A673 (cell line): ENCODE data around the gene DCC. TPM values are rescaled to one million over a fixed set of nuclear protein-coding genes. Genes with fewer than 3 reads are reported as not detected.

Experiments
- BruUV-seq: library from RNA; stranded (reverse); fragments of 400-500 nt; replicated peaks from 2 replicates; lab custom pipeline; 2021; lab: Mats Ljungman, UMichigan
- CTCF ChIA-PET: fragments of 300-600 bp; sonication (Branson Sonifier 250); formaldehyde crosslinking; loops from one replicate; lab custom pipeline; 2022; ENCODE audit warnings: antibody characterized with exemption; lab: Charles Lee
- POLR2A ChIA-PET: fragments of 300-600 bp; sonication (Branson Sonifier 250); formaldehyde crosslinking; loops from one replicate; lab custom pipeline; 2022; ENCODE audit warnings: antibody characterized with exemption; ENCODE audit not compliant: low non-redundant PET; lab: Charles Lee
- DNase-seq: peaks from one replicate; pipeline ENCODE4 v3.0.0-alpha.2; 2015; ENCODE audit warnings: low spot score
- H3K27ac ChIP-seq: fragments of 200-600 bp; sonication (generic); 2 replicates; pipeline ENCODE4 v1.5.1; 2016; ENCODE audit warnings: mixed run types, low read depth, mild to moderate bottlenecking, mixed read lengths, antibody characterized with exemption, low read length; ENCODE audit not compliant: poor library complexity, severe bottlenecking
- H3K27me3 ChIP-seq: fragments of 200-600 bp; sonication (generic); replicated peaks from 2 replicates; pipeline ENCODE4 v1.6.1; 2017; ENCODE audit warnings: mixed run types, low read depth, mild to moderate bottlenecking, mixed read lengths, antibody characterized with exemption, low read length; ENCODE audit not compliant: insufficient read depth, poor library complexity
- H3K36me3 ChIP-seq: fragments of 200-600 bp; sonication (generic); 2 replicates; pipeline ENCODE4 v1.6.1; 2016; ENCODE audit warnings: mixed run types, mild to moderate bottlenecking, mixed read lengths, antibody characterized with exemption, low read length; ENCODE audit not compliant: insufficient read depth, poor library complexity, severe bottlenecking
- H3K4me1 ChIP-seq: fragments of 200-600 bp; sonication (generic); 2 replicates; pipeline ENCODE4 v1.6.1; 2017; ENCODE audit warnings: mixed run types, mild to moderate bottlenecking, mixed read lengths, antibody characterized with exemption, low read length; ENCODE audit not compliant: insufficient read depth, poor library complexity, severe bottlenecking
- H3K4me3 ChIP-seq: fragments of 200-600 bp; sonication (generic); 2 replicates; pipeline ENCODE4 v1.5.1; 2016; ENCODE audit warnings: low read depth, mixed run types, mild to moderate bottlenecking, mixed read lengths, low read length; ENCODE audit not compliant: poor library complexity, severe bottlenecking
- H3K9me3 ChIP-seq: fragments of 200-600 bp; sonication (generic); 2 replicates; pipeline ENCODE4 v1.6.1; 2016; ENCODE audit warnings: mixed run types, low read depth, mild to moderate bottlenecking, mixed read lengths, antibody characterized with exemption, low read length; ENCODE audit not compliant: poor library complexity, severe bottlenecking
- CTCF ChIP-seq: fragments of 300-800, 200-600 bp; sonication (generic); conservative IDR thresholded peaks from 2 replicates; pipeline ENCODE4 v1.5.1; 2017; ENCODE audit warnings: low read depth, mild to moderate bottlenecking, antibody characterized with exemption, low read length, moderate library complexity, mixed read lengths
- EZH2 ChIP-seq: fragments of 200-600 bp; sonication (generic); IDR thresholded peaks from 2 replicates; pipeline ENCODE4 v1.6.1; 2017; ENCODE audit warnings: borderline replicate concordance, low read depth, mild to moderate bottlenecking, mixed read lengths, antibody characterized with exemption, low read length; ENCODE audit not compliant: poor library complexity, severe bottlenecking
- intact Hi-C: fragments of 100-400 bp; cut with micrococcal nuclease; formaldehyde crosslinking; loops from one replicate; pipeline ENCODE4 v1.10.0; 2022; ENCODE audit not compliant: unreplicated experiment
- total RNA-seq: library from RNA; stranded (reverse); gene quantifications from 2 replicates; pipeline ENCODE4 v1.2.3, GENCODE V29; 2021

DCC gene
- total RNA-seq, 1 experiment from 2014 or later: 93.0 TPM

- Histone ChIP-seq H3K4me3 (no peak overlapping the region), H3K27me3 (no peaks in the 10 kb centered on the region), H3K4me1 (peaks cover 4% of the 10 kb centered on the region), H3K36me3 (no peaks in the 10 kb centered on the region), H3K9me3 (no peaks in the 10 kb centered on the region), H3K27ac (no peak overlapping the region)
- BruUV-seq: no TSS peak
- intact Hi-C loops: no loop called here
- TF ChIP-seq EZH2: no peak
- TF ChIP-seq CTCF: no peak
- POLR2A ChIA-PET: no interaction called here
- no peak for DNase-seq
- CTCF ChIA-PET: no interaction called here
These were observed 605.6 kb downstream of the DCC start for GRCh38 chr18:52945552-52945951.

- H3K4me1 ChIP-seq: peaks cover 4% of the 10 kb centered on the region
- no peak overlapping the region for H3K27ac ChIP-seq
- no peak for DNase-seq
- H3K9me3 ChIP-seq: no peaks in the 10 kb centered on the region
- ChIA-PET CTCF (no interaction called here), POLR2A (interaction anchor here (0.6 kb wide), 1 partner anchor 48 kb away, joined by 3 read pairs; no protein-coding TSS in a partner anchor)
- TF ChIP-seq CTCF (no peak), EZH2 (no peak)
- no TSS peak for BruUV-seq
- H3K4me3 ChIP-seq: no peak overlapping the region
- no peaks in the 10 kb centered on the region for H3K27me3 ChIP-seq
- H3K36me3 ChIP-seq: no peaks in the 10 kb centered on the region
- intact Hi-C loops: no loop called here
These were observed 609.0 kb downstream of the DCC start for GRCh38 chr18:52948868-52949444.

- ChIA-PET CTCF (no interaction called here), POLR2A (no interaction called here)
- no TSS peak for BruUV-seq
- intact Hi-C loops: no loop called here
- TF ChIP-seq CTCF: no peak
- TF ChIP-seq EZH2: no peak
- Histone ChIP-seq H3K36me3 (no peaks in the 10 kb centered on the region), H3K4me3 (no peak overlapping the region), H3K27me3 (no peaks in the 10 kb centered on the region), H3K4me1 (peaks cover 4% of the 10 kb centered on the region), H3K27ac (no peak overlapping the region), H3K9me3 (no peaks in the 10 kb centered on the region)
- peak; percentile 25 for DNase-seq
These were observed 610.2 kb downstream of the DCC start for GRCh38 chr18:52950155-52950554.
